RWPE1 (cell line): ENCODE data around the gene ADCY2.

ENCODE experiments used
- CTCF ChIA-PET: fragments of 350-600 bp; sonication (Branson Sonifier 250); formaldehyde crosslinking; extraction: SDS; loops from one replicate; lab custom pipeline; 2021; lab: Yijun Ruan, JAX
- POLR2A ChIA-PET: fragments of 400-600 bp; formaldehyde crosslinking; extraction: SDS; loops from one replicate; lab custom pipeline; 2020; ENCODE audit warnings: antibody characterized with exemption; ENCODE audit not compliant: low non-redundant PET; lab: Yijun Ruan, JAX
- DNase-seq: peaks from one replicate; pipeline ENCODE4 v3.0.0; 2012; ENCODE audit warnings: low spot score
- H3K27ac ChIP-seq: fragments of 450-650 bp; 2 replicates; pipeline ENCODE4 v1.5.1; 2017
- CTCF ChIP-seq: fragments of 450-650 bp; conservative IDR thresholded peaks from 2 replicates; pipeline ENCODE4 v1.5.1; 2017; ENCODE audit warnings: low read depth, mild to moderate bottlenecking

Gene ADCY2

GRCh38 chr5:7857361-7857760 lies 461.4 kb downstream of the ADCY2 start:
- ChIA-PET CTCF (no interaction called here), POLR2A (interaction anchor here (1.6 kb wide), 1 partner anchor 11 kb away, joined by 3 read pairs; the partner anchor contains the start of genes FASTKD3 and MTRR)
- no peak for DNase-seq
- TF ChIP-seq CTCF, result no peak
- H3K27ac ChIP-seq, result no peak overlapping the region

GRCh38 chr5:7857926-7858632 lies 462.1 kb downstream of the ADCY2 start:
- no peak for TF ChIP-seq CTCF
- ChIA-PET CTCF (no interaction called here), POLR2A (interaction anchor here (1.6 kb wide), 1 partner anchor 11 kb away, joined by 3 read pairs; the partner anchor contains the start of genes FASTKD3 and MTRR)
- no peak overlapping the region for H3K27ac ChIP-seq
- no peak for DNase-seq

DNA sequence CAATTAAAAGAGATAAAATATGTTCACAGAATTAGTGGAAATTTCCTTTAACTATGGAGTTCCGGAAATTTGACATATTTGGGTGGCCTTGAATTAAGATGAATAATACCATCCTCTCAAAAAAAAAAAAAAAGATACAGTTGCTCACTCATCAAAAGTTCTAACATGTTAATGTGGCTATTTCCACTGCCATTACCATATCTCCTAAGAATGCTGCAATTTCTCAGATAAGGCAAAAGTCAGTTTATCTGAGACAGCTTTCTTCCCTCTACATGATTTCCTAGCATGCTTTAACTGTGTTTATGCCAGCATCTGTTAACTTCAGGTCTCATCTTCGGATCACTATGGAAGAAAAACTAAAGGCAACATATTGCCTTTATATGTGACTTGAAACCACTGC lies 470.3 kb downstream of the ADCY2 start:
- ChIA-PET CTCF (no interaction called here), POLR2A (no interaction called here)
- no peak overlapping the region for H3K27ac ChIP-seq
- no peak for DNase-seq
- no peak for TF ChIP-seq CTCF

GRCh38 chr5:7867260-7867659 lies 471.3 kb downstream of the ADCY2 start:
- DNase-seq, result no peak
- TF ChIP-seq CTCF, result no peak
- ChIA-PET CTCF (no interaction called here), POLR2A (no interaction called here)
- no peak overlapping the region for H3K27ac ChIP-seq

DNA sequence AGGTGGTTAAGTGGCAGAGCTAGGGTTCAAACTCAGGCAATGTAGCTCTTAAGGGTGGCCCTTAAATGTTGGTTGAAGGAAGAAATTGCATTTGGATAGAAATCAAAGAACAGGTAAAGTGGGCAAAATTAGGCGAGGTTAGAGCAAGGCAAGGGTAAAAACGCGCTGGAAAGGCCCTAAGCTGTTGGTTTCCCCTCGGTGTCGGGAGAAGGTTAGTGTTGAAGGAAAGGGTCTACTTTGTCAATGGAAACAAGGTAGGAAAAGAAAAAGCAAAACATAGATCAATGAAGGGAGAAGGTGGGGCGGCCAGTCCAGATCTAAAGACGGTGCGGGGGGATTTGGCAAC lies 472.5 kb downstream of the ADCY2 start:
- CTCF ChIA-PET, result no interaction called here
- no peak for TF ChIP-seq CTCF
- DNase-seq, result no peak
- POLR2A ChIA-PET, result interaction anchor here (0.6 kb wide), 1 partner anchor 11 kb away, joined by 3 read pairs; no protein-coding TSS in a partner anchor
- H3K27ac ChIP-seq, result peak overlapping the region; percentile 75

DNA sequence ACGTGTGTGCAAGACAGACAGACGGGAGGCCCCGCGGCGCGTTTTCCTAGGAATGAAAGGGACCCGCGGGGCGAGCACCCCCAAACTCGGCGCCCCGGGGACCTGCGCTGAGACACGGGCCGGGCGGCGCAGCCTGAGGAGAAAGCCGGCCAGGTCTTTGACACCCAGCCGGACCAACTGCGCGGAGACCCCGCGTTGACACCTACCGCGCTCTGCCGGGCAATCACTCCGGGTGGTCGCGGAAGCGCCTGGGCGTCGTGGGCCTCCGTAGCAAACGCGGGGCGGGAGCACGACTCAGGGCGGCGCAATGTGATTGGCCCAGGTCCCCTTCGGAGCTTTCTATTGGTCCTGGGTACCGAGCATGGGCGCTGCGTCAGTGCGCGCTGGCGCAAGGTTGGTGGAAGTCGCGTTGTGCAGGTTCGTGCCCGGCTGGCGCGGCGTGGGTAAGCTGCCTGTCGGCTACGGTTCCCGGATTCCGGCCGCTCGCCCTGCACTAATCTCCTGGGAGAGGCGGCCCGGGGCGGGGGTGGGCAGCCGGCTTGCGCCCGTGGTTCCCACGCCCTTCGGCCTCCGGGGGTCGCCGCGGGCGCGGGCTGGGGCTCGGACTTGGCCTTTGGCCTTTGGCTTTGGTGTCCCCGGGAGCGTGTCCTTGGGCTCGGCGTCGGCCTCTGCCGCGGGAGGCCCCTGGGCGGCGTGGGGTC lies 473.0 kb downstream of the ADCY2 start, which contains the start of the genes FASTKD3 and MTRR:
TSS of gene FASTKD3 (minus strand) at position 259 of the 701 bp plus-strand sequence. CDS start 948 bp downstream, outside the sequence.
TSS of gene MTRR (plus strand) at position 376 of the 701 bp plus-strand sequence. CDS start 1,647 bp downstream, outside the sequence.
- CTCF ChIA-PET, result interaction anchor here (1.4 kb wide), 1 partner anchor 18 kb away, joined by 4 read pairs; no protein-coding TSS in a partner anchor
- peak; percentile 95 for DNase-seq
- POLR2A ChIA-PET, result interaction anchor here (0.6 kb wide), 1 partner anchor 11 kb away, joined by 3 read pairs; no protein-coding TSS in a partner anchor
- H3K27ac ChIP-seq, result peak within 1 kb of the TSS; percentile 75
- TF ChIP-seq CTCF, result no peak
